ENCODE results near the gene AP4B1. TPM values are rescaled to one million over a fixed set of nuclear protein-coding genes. Genes with fewer than 3 reads are reported as not detected.

Gene AP4B1
- total and polyA plus RNA-seq, 2 donors (not counting 1 experiment from before 2014, with no cell fraction given), result 52.2 to 55.2 TPM

- H3K4me1 Mint-ChIP-seq, result peaks cover 56% of the 10 kb centered on the region
- Histone ChIP-seq H3K27me3 (replicated peaks in 1 of 4; ENCODE audit: control extremely low read depth in 1 of 4, control insufficient read depth in 3 of 4, insufficient read depth in 4 of 4, low read length in 3 of 4) (no peaks in the 10 kb centered on the region), H2AFZ (ENCODE audit: insufficient read depth, low read depth, low read length, poor library complexity, severe bottlenecking) (no peak overlapping the region), H3K36me3 (replicated peaks in 1 of 2; ENCODE audit: control extremely low read depth in 1 of 2, control insufficient read depth in 1 of 2, extremely low read depth in 1 of 2, insufficient read depth in 2 of 2, low read length in 1 of 2) (peaks cover 0 to 14% of the 10 kb centered on the region in 2 experiments), H3K27ac (ENCODE audit: low read length in 2 of 2) (no peak overlapping the region), H3K9ac (ENCODE audit: low read length) (no peak overlapping the region), H4K20me1 (ENCODE audit: control insufficient read depth, insufficient read depth, low read length, poor library complexity, severe bottlenecking) (peaks cover 56% of the 10 kb centered on the region), H3K4me3 (ENCODE audit: control extremely low read depth in 1 of 5, extremely low read depth in 1 of 5, insufficient read depth in 1 of 5, low read depth in 2 of 5, low read length in 4 of 5) (no peak overlapping the region), H3K4me1 (ENCODE audit: control insufficient read depth in 2 of 2, insufficient read depth in 2 of 2, low read length in 2 of 2) (peaks cover 19 to 24% of the 10 kb centered on the region in 2 donors), H3K79me2 (ENCODE audit: control insufficient read depth, insufficient read depth, low read length) (peaks cover 89% of the 10 kb centered on the region), H3K9me3 (ENCODE audit: control extremely low read depth in 1 of 3, control insufficient read depth in 2 of 3, insufficient read depth in 1 of 3, low read length in 2 of 3) (peaks cover 0 to 3% (median 0%) of the 10 kb centered on the region in 3 donors), H3K4me2 (replicated peaks; ENCODE audit: low read depth, low read length, poor library complexity, severe bottlenecking) (no peak overlapping the region)
- 93% methylated on average over 3 of the region's 5 CpGs for WGBS (ENCODE audit: insufficient coverage)
- DNase-seq, result no peak
- CTCF ChIA-PET, result no interaction called here
- no peaks in the 10 kb centered on the region for H3K27me3 Mint-ChIP-seq
- TF ChIP-seq EZH2 (IDR thresholded peaks at IDR 0.05; ENCODE audit: borderline replicate concordance, insufficient read depth, low read depth, low read length, poor library complexity, severe bottlenecking) (no peak), CTCF (IDR thresholded peaks at IDR 0.05) (no peak)
- no peak overlapping the region for H3K27ac Mint-ChIP-seq
- intact Hi-C loops (cut with micrococcal nuclease), result no loop called here
- no peak for ATAC-seq (ENCODE audit: low read depth)
- POLR2A ChIA-PET, result no interaction called here
- H3K4me3 Mint-ChIP-seq, result no peak overlapping the region
- H3K9me3 Mint-ChIP-seq (ENCODE audit: insufficient read depth), result no peaks in the 10 kb centered on the region
These were observed 33.6 kb upstream of the AP4B1 start for GRCh38 chr1:113938192-113938591.

- Histone ChIP-seq H3K4me2 (replicated peaks; ENCODE audit: low read depth, low read length, poor library complexity, severe bottlenecking) (no peak overlapping the region), H4K20me1 (ENCODE audit: control insufficient read depth, insufficient read depth, low read length, poor library complexity, severe bottlenecking) (peaks cover 57% of the 10 kb centered on the region), H3K9ac (ENCODE audit: low read length) (no peak overlapping the region), H3K36me3 (replicated peaks in 1 of 2; ENCODE audit: control extremely low read depth in 1 of 2, control insufficient read depth in 1 of 2, extremely low read depth in 1 of 2, insufficient read depth in 2 of 2, low read length in 1 of 2) (peaks cover 0 to 12% of the 10 kb centered on the region in 2 experiments), H3K27me3 (replicated peaks in 1 of 4; ENCODE audit: control extremely low read depth in 1 of 4, control insufficient read depth in 3 of 4, insufficient read depth in 4 of 4, low read length in 3 of 4) (no peaks in the 10 kb centered on the region), H3K4me3 (ENCODE audit: control extremely low read depth in 1 of 5, extremely low read depth in 1 of 5, insufficient read depth in 1 of 5, low read depth in 2 of 5, low read length in 4 of 5) (no peak overlapping the region), H3K27ac (ENCODE audit: low read length in 2 of 2) (no peak overlapping the region), H2AFZ (ENCODE audit: insufficient read depth, low read depth, low read length, poor library complexity, severe bottlenecking) (no peak overlapping the region), H3K9me3 (ENCODE audit: control extremely low read depth in 1 of 3, control insufficient read depth in 2 of 3, insufficient read depth in 1 of 3, low read length in 2 of 3) (peaks cover 0 to 3% (median 0%) of the 10 kb centered on the region in 3 donors), H3K4me1 (ENCODE audit: control insufficient read depth in 2 of 2, insufficient read depth in 2 of 2, low read length in 2 of 2) (peaks cover 21 to 25% of the 10 kb centered on the region in 2 donors), H3K79me2 (ENCODE audit: control insufficient read depth, insufficient read depth, low read length) (peaks cover 96% of the 10 kb centered on the region)
- CTCF ChIA-PET, result no interaction called here
- Mint-ChIP-seq H3K4me1 (peaks cover 61% of the 10 kb centered on the region), H3K9me3 (ENCODE audit: insufficient read depth) (no peaks in the 10 kb centered on the region), H3K27me3 (no peaks in the 10 kb centered on the region), H3K4me3 (no peak overlapping the region), H3K27ac (no peak overlapping the region)
- TF ChIP-seq EZH2 (IDR thresholded peaks at IDR 0.05; ENCODE audit: borderline replicate concordance, insufficient read depth, low read depth, low read length, poor library complexity, severe bottlenecking) (no peak), CTCF (IDR thresholded peaks at IDR 0.05) (no peak)
- WGBS (ENCODE audit: insufficient coverage), result no CpG with 5 or more reads among the region's 1 CpG
- POLR2A ChIA-PET, result no interaction called here
- intact Hi-C loops (cut with micrococcal nuclease), result no loop called here
- DNase-seq, result no peak
- ATAC-seq (ENCODE audit: low read depth), result no peak
These were observed 32.5 kb upstream of the AP4B1 start for GRCh38 chr1:113937146-113937545.
